GM19324 (cell line): ENCODE measurements around the gene COMT.

ENCODE experiments used
- ATAC-seq: cut with Tn5 transposase; IDR thresholded peaks from one replicate; pipeline ENCODE4 v1.9.1; 2021; ENCODE audit warnings: mild to moderate bottlenecking, moderate library complexity; ENCODE audit not compliant: unreplicated experiment, low FRiP score

COMT gene

GRCh38 chr22:19980766-19981165 is 39.2 kb downstream of the COMT start:
- ATAC-seq: no peak

- ATAC-seq: no peak
Measured at GRCh38 chr22:19981171-19981960, 39.8 kb downstream of the COMT start.

GRCh38 chr22:19981961-19982920 is 40.7 kb downstream of the COMT start:
- no peak for ATAC-seq

- ATAC-seq: no peak
Measured at GRCh38 chr22:19982991-19983578, 41.5 kb downstream of the COMT start.

- ATAC-seq: no peak
Measured at GRCh38 chr22:19983741-19984140, 42.2 kb downstream of the COMT start.

GRCh38 chr22:19984201-19984753 is 42.7 kb downstream of the COMT start:
- no peak for ATAC-seq

GRCh38 chr22:19984851-19985811 is 43.6 kb downstream of the COMT start:
- ATAC-seq: no peak

GRCh38 chr22:19986011-19986409 is 44.4 kb downstream of the COMT start:
- ATAC-seq: no peak

GRCh38 chr22:19986410-19987341 is 45.1 kb downstream of the COMT start:
- no peak for ATAC-seq

GRCh38 chr22:19987394-19988306 is 46.1 kb downstream of the COMT start:
- no peak for ATAC-seq

- no peak for ATAC-seq
Measured at GRCh38 chr22:19988331-19988808, 46.8 kb downstream of the COMT start.

GRCh38 chr22:19988965-19989724 is 47.6 kb downstream of the COMT start:
- no peak for ATAC-seq

- no peak for ATAC-seq
Measured at GRCh38 chr22:19989725-19990067, 48.1 kb downstream of the COMT start.

- ATAC-seq: no peak
Measured at GRCh38 chr22:19990188-19990587, 48.6 kb downstream of the COMT start.

GRCh38 chr22:19990609-19991394 is 49.2 kb downstream of the COMT start:
- no peak for ATAC-seq

- no peak for ATAC-seq
Measured at GRCh38 chr22:19991395-19991644, 49.7 kb downstream of the COMT start.
